HEK293T (cell line): ENCODE results near the gene SAA4.

Experiments
- ARNT ChIP-seq: fragments of 450-650 bp; IDR thresholded peaks from 2 replicates; pipeline ENCODE4 v1.6.1; 2017; ENCODE audit warnings: mild to moderate bottlenecking
- BHLHE40 ChIP-seq: fragments of 450-650 bp; IDR thresholded peaks from 2 replicates; pipeline ENCODE4 v1.6.1; 2016; ENCODE audit warnings: mild to moderate bottlenecking, moderate library complexity, borderline replicate concordance
- ELF4 ChIP-seq: fragments of 450-650 bp; IDR thresholded peaks from 2 replicates; pipeline ENCODE4 v1.6.1; 2017; ENCODE audit warnings: antibody characterized with exemption
- FOXK2 ChIP-seq: fragments of 450-650 bp; IDR thresholded peaks from 2 replicates; pipeline ENCODE4 v1.6.1; 2016; ENCODE audit warnings: mild to moderate bottlenecking
- FOXM1 ChIP-seq: fragments of 450-650 bp; IDR thresholded peaks from 2 replicates; pipeline ENCODE4 v1.6.1; 2017; ENCODE audit warnings: mild to moderate bottlenecking, borderline replicate concordance
- HDGF ChIP-seq: fragments of 450-650 bp; IDR thresholded peaks from 2 replicates; pipeline ENCODE4 v1.6.1; 2017; ENCODE audit warnings: antibody characterized with exemption, borderline replicate concordance
- L3MBTL2 ChIP-seq: fragments of 450-650 bp; conservative IDR thresholded peaks from 2 replicates; pipeline ENCODE4 v1.6.1; 2016; ENCODE audit warnings: mild to moderate bottlenecking
- LEF1 ChIP-seq: fragments of 450-650 bp; IDR thresholded peaks from 2 replicates; pipeline ENCODE4 v1.6.1; 2017; ENCODE audit warnings: mild to moderate bottlenecking, borderline replicate concordance
- PKNOX1 ChIP-seq: fragments of 450-650 bp; IDR thresholded peaks from 2 replicates; pipeline ENCODE4 v1.6.1; 2016
- SP1 ChIP-seq: fragments of 450-650 bp; IDR thresholded peaks from 2 replicates; pipeline ENCODE4 v1.6.1; 2017
- SUZ12 ChIP-seq: fragments of 450-650 bp; IDR thresholded peaks from 2 replicates; pipeline ENCODE4 v1.6.1; 2016; ENCODE audit warnings: mild to moderate bottlenecking

- TF ChIP-seq BHLHE40 (no peak), ELF4 (no peak), HDGF (no peak), SUZ12 (no peak), SP1 (no peak), PKNOX1 (no peak), LEF1 (no peak), ARNT (no peak), FOXK2 (no peak), FOXM1 (no peak), L3MBTL2 (no peak)
Observed at GRCh38 chr11:18204771-18205170, 31.8 kb downstream of the SAA4 start.
